ENCODE results near the gene TXNDC8.
"Not testable (repeated sequence)": the region's sequence is repeated elsewhere in the genome, so short reads cannot be mapped to it uniquely, and the experiment has no call there.

The TXNDC8 gene

GRCh38 chr9:110328763-110329162, 8.9 kb downstream of the TXNDC8 start:
- in situ Hi-C loops (cut with MboI; ENCODE audit: low sequenced_read_pairs), result no loop called here

GRCh38 chr9:110327716-110328115, 9.9 kb downstream of the TXNDC8 start:
- in situ Hi-C loops (cut with MboI; ENCODE audit: low sequenced_read_pairs), result no loop called here

- in situ Hi-C loops (cut with MboI; ENCODE audit: low sequenced_read_pairs), result no loop called here
These were observed 13.8 kb downstream of the TXNDC8 start for GRCh38 chr9:110323818-110324217.

- in situ Hi-C loops (cut with MboI; ENCODE audit: low sequenced_read_pairs), result no loop called here
These were observed 16.8 kb downstream of the TXNDC8 start for GRCh38 chr9:110320651-110321445.

GRCh38 chr9:110319781-110320492, 17.7 kb downstream of the TXNDC8 start:
- in situ Hi-C loops (cut with MboI; ENCODE audit: low sequenced_read_pairs), result no loop called here

GRCh38 chr9:110317911-110318310, 19.8 kb downstream of the TXNDC8 start:
- in situ Hi-C loops (cut with MboI; ENCODE audit: low sequenced_read_pairs), result no loop called here

GRCh38 chr9:110316261-110317075, 21.2 kb downstream of the TXNDC8 start:
- in situ Hi-C loops (cut with MboI; ENCODE audit: low sequenced_read_pairs), result no loop called here

- in situ Hi-C loops (cut with MboI; ENCODE audit: low sequenced_read_pairs), result not testable (repeated sequence)
These were observed 25.7 kb downstream of the TXNDC8 start for GRCh38 chr9:110311978-110312377.

- in situ Hi-C loops (cut with MboI; ENCODE audit: low sequenced_read_pairs), result no loop called here
These were observed 28.0 kb downstream of the TXNDC8 start for GRCh38 chr9:110309681-110310080.

- in situ Hi-C loops (cut with MboI; ENCODE audit: low sequenced_read_pairs), result no loop called here
These were observed 29.0 kb downstream of the TXNDC8 start for GRCh38 chr9:110308633-110309038.

- in situ Hi-C loops (cut with MboI; ENCODE audit: low sequenced_read_pairs), result no loop called here
These were observed 30.5 kb downstream of the TXNDC8 start for GRCh38 chr9:110307191-110307590.

- in situ Hi-C loops (cut with MboI; ENCODE audit: low sequenced_read_pairs), result no loop called here
These were observed 34.5 kb downstream of the TXNDC8 start for GRCh38 chr9:110303133-110303532.

- in situ Hi-C loops (cut with MboI; ENCODE audit: low sequenced_read_pairs), result no loop called here
These were observed 39.5 kb downstream of the TXNDC8 start for GRCh38 chr9:110298043-110298605.

- in situ Hi-C loops (cut with MboI; ENCODE audit: low sequenced_read_pairs), result no loop called here
These were observed 44.4 kb downstream of the TXNDC8 start for GRCh38 chr9:110293248-110293647.

GRCh38 chr9:110291921-110292557, 45.6 kb downstream of the TXNDC8 start:
- in situ Hi-C loops (cut with MboI; ENCODE audit: low sequenced_read_pairs), result no loop called here

- in situ Hi-C loops (cut with MboI; ENCODE audit: low sequenced_read_pairs), result no loop called here
These were observed 47.7 kb downstream of the TXNDC8 start for GRCh38 chr9:110290001-110290400.

GRCh38 chr9:110288503-110288902, 49.2 kb downstream of the TXNDC8 start:
- in situ Hi-C loops (cut with MboI; ENCODE audit: low sequenced_read_pairs), result no loop called here

GRCh38 chr9:110287289-110287680, 50.4 kb downstream of the TXNDC8 start:
- in situ Hi-C loops (cut with MboI; ENCODE audit: low sequenced_read_pairs), result no loop called here

GRCh38 chr9:110284211-110284844, 53.3 kb downstream of the TXNDC8 start:
- in situ Hi-C loops (cut with MboI; ENCODE audit: low sequenced_read_pairs), result no loop called here

- in situ Hi-C loops (cut with MboI; ENCODE audit: low sequenced_read_pairs), result no loop called here
These were observed 53.9 kb downstream of the TXNDC8 start for GRCh38 chr9:110283751-110284150.

Measured in HL-60/S4 treated with phorbol 12-myristate 13-acetate at 8.2 ng/mL for 4 days and 3 days (cell line).